ENCODE data around the gene TUT1. TPM values are rescaled to one million over a fixed set of nuclear protein-coding genes. Genes with fewer than 3 reads are reported as not detected.

TUT1 gene
- total RNA-seq, 2 donors from 2014 or later = 16.0 to 33.5 TPM

- peaks cover 58% of the 10 kb centered on the region for H3K4me1 Mint-ChIP-seq
- peak; percentile 38 for TF ChIP-seq CTCF (conservative IDR thresholded peaks at IDR 0.05)
Observed at GRCh38 chr11:62545437-62546243, 45.7 kb downstream of the TUT1 start.

GRCh38 chr11:62544581-62545436 lies 46.5 kb downstream of the TUT1 start:
- Mint-ChIP-seq H3K4me3 (peak overlapping the region; percentile 92), H3K36me3 (ENCODE audit: low read depth) (peaks cover 2% of the 10 kb centered on the region), H3K27ac (no peak overlapping the region), H3K9me3 (no peaks in the 10 kb centered on the region), H3K27me3 (ENCODE audit: insufficient read depth) (peaks cover 55% of the 10 kb centered on the region), H3K4me1 (peaks cover 55% of the 10 kb centered on the region)
- Histone ChIP-seq H3K9me3 (ENCODE audit: control insufficient read depth, low read length) (no peaks in the 10 kb centered on the region), H3K36me3 (ENCODE audit: control insufficient read depth, insufficient read depth, low read length) (peaks cover 11% of the 10 kb centered on the region), H3K4me3 (ENCODE audit: low read length) (peak overlapping the region; percentile 88), H3K9ac (ENCODE audit: extremely low read depth, low read length, poor library complexity, severe bottlenecking) (peak overlapping the region; percentile 81), H3K27me3 (ENCODE audit: control insufficient read depth, insufficient read depth, low read length, poor library complexity, severe bottlenecking) (no peaks in the 10 kb centered on the region), H3K27ac (ENCODE audit: low read depth, low read length) (no peak overlapping the region), H3K4me1 (ENCODE audit: control insufficient read depth, insufficient read depth, low read length) (peaks cover 20% of the 10 kb centered on the region)
- whole genome bisulfite sequencing, 2 experiments (ENCODE audit: insufficient coverage in 1 of 2, insufficient read length in 1 of 2) = 6 to 13% methylated on average over 10 to 32 of the region's 32 CpGs
- TF ChIP-seq CTCF (conservative IDR thresholded peaks at IDR 0.05) = no peak
- DNase-seq = peak; percentile 65

More at GRCh38 chr11:62545437-62546243, 45.7 kb downstream of the TUT1 start:
- Mint-ChIP-seq H3K27ac (peak overlapping the region; percentile 89), H3K36me3 (ENCODE audit: low read depth) (peaks cover 2% of the 10 kb centered on the region), H3K4me3 (peak overlapping the region; percentile 92), H3K27me3 (ENCODE audit: insufficient read depth) (peaks cover 60% of the 10 kb centered on the region), H3K9me3 (no peaks in the 10 kb centered on the region)
- H3K27ac ChIP-seq (ENCODE audit: low read depth, low read length) = no peak overlapping the region
- no peaks in the 10 kb centered on the region for H3K9me3 ChIP-seq (ENCODE audit: control insufficient read depth, low read length)
- no peaks in the 10 kb centered on the region for H3K27me3 ChIP-seq (ENCODE audit: control insufficient read depth, insufficient read depth, low read length, poor library complexity, severe bottlenecking)
- peaks cover 20% of the 10 kb centered on the region for H3K4me1 ChIP-seq (ENCODE audit: control insufficient read depth, insufficient read depth, low read length)
- peak overlapping the region; percentile 88 for H3K4me3 ChIP-seq (ENCODE audit: low read length)
- H3K9ac ChIP-seq (ENCODE audit: extremely low read depth, low read length, poor library complexity, severe bottlenecking) = peak overlapping the region; percentile 81
- DNase-seq = peak; percentile 93
- peaks cover 6% of the 10 kb centered on the region for H3K36me3 ChIP-seq (ENCODE audit: control insufficient read depth, insufficient read depth, low read length)
- WGBS, 2 experiments (ENCODE audit: insufficient coverage in 1 of 2, insufficient read length in 1 of 2) = 0% methylated on average over 2 to 58 of the region's 59 CpGs

- H3K27ac ChIP-seq (ENCODE audit: low read depth, low read length) = no peak overlapping the region
- H3K27me3 Mint-ChIP-seq (ENCODE audit: insufficient read depth) = peaks cover 52% of the 10 kb centered on the region
Observed at GRCh38 chr11:62543680-62544444, 47.5 kb downstream of the TUT1 start.

More at GRCh38 chr11:62543680-62544444, 47.5 kb downstream of the TUT1 start:
- 67 to 69% methylated on average over 8 to 22 of the region's 22 CpGs for WGBS, 2 experiments (ENCODE audit: insufficient coverage in 1 of 2, insufficient read length in 1 of 2)
- H3K9me3 ChIP-seq (ENCODE audit: control insufficient read depth, low read length) = no peaks in the 10 kb centered on the region
- H3K4me3 Mint-ChIP-seq = peak overlapping the region; percentile 92
- peak; percentile 68 for DNase-seq
- H3K4me1 ChIP-seq (ENCODE audit: control insufficient read depth, insufficient read depth, low read length) = peaks cover 20% of the 10 kb centered on the region
- H3K4me1 Mint-ChIP-seq = peaks cover 55% of the 10 kb centered on the region
- peak overlapping the region; percentile 88 for H3K4me3 ChIP-seq (ENCODE audit: low read length)
- H3K36me3 Mint-ChIP-seq (ENCODE audit: low read depth) = peaks cover 2% of the 10 kb centered on the region
- H3K27me3 ChIP-seq (ENCODE audit: control insufficient read depth, insufficient read depth, low read length, poor library complexity, severe bottlenecking) = no peaks in the 10 kb centered on the region
- TF ChIP-seq CTCF (conservative IDR thresholded peaks at IDR 0.05) = no peak
- H3K9ac ChIP-seq (ENCODE audit: extremely low read depth, low read length, poor library complexity, severe bottlenecking) = peak overlapping the region; percentile 81
- no peak overlapping the region for H3K27ac Mint-ChIP-seq
- no peaks in the 10 kb centered on the region for H3K9me3 Mint-ChIP-seq
- H3K36me3 ChIP-seq (ENCODE audit: control insufficient read depth, insufficient read depth, low read length) = peaks cover 11% of the 10 kb centered on the region
